Left renal pelvis (tissue), 4 donors: ENCODE data around the gene KREMEN1. TPM values are rescaled to one million over a fixed set of nuclear protein-coding genes. Genes with fewer than 3 reads are reported as not detected.
"Not testable (repeated sequence)": the region's sequence is repeated elsewhere in the genome, so short reads cannot be mapped to it uniquely, and the experiment has no call there.

ENCODE experiments used
- DNase-seq, 4 donors: peaks; one replicate each; pipeline ENCODE4 v3.0.0-alpha.2; 2013; ENCODE audit warnings: low read depth in 4 of 4, low spot score in 3 of 4
- polyA plus RNA-seq, 4 donors: library from polyadenylated mRNA; unstranded; fragments of 120-200 nt; gene quantifications; one replicate each; pipeline ENCODE4 v1.2.1, GENCODE V29; 2013; ENCODE audit not compliant: insufficient read length in 4 of 4

KREMEN1 gene
- polyA plus RNA-seq, 4 donors, result 11.8 to 25.9 (median 21.3) TPM

- no peak for DNase-seq
Measured at GRCh38 chr22:29096736-29097669, 24.2 kb downstream of the KREMEN1 start.

- DNase-seq, result no peak
Measured at GRCh38 chr22:29098296-29098695, 25.5 kb downstream of the KREMEN1 start.

- DNase-seq, result no peak
Measured at GRCh38 chr22:29102300-29102699, 29.5 kb downstream of the KREMEN1 start.

- no peak for DNase-seq
Measured at GRCh38 chr22:29103121-29103520, 30.3 kb downstream of the KREMEN1 start.

- DNase-seq, result no peak
Measured at GRCh38 chr22:29105468-29105867, 32.6 kb downstream of the KREMEN1 start.

GRCh38 chr22:29106839-29107238 is 34.0 kb downstream of the KREMEN1 start:
- no peak for DNase-seq

GRCh38 chr22:29108137-29108536 is 35.3 kb downstream of the KREMEN1 start:
- DNase-seq, result no peak

GRCh38 chr22:29109822-29110221 is 37.0 kb downstream of the KREMEN1 start:
- peak in 2 of 4 donors; percentile 31 to 69 for DNase-seq

GRCh38 chr22:29110946-29111345 is 38.1 kb downstream of the KREMEN1 start:
- DNase-seq, result no peak

- no peak for DNase-seq
Measured at GRCh38 chr22:29112121-29112520, 39.3 kb downstream of the KREMEN1 start.

- DNase-seq, result no peak
Measured at GRCh38 chr22:29112681-29113080, 39.8 kb downstream of the KREMEN1 start.

- no peak for DNase-seq
Measured at GRCh38 chr22:29113319-29113718, 40.5 kb downstream of the KREMEN1 start.

- no peak for DNase-seq
Measured at GRCh38 chr22:29114392-29114791, 41.6 kb downstream of the KREMEN1 start.

GRCh38 chr22:29115682-29116288 is 43.0 kb downstream of the KREMEN1 start:
- no peak for DNase-seq

GRCh38 chr22:29116397-29117123 is 43.7 kb downstream of the KREMEN1 start:
- DNase-seq, result no peak

GRCh38 chr22:29117799-29118477 is 45.1 kb downstream of the KREMEN1 start:
- no peak for DNase-seq

GRCh38 chr22:29120098-29120912 is 47.5 kb downstream of the KREMEN1 start:
- not testable (repeated sequence) for DNase-seq

GRCh38 chr22:29121124-29121523 is 48.3 kb downstream of the KREMEN1 start:
- no peak for DNase-seq

- DNase-seq, result no peak
Measured at GRCh38 chr22:29122041-29122440, 49.2 kb downstream of the KREMEN1 start.
